Gastrocnemius medialis (tissue), 4 donors: ENCODE measurements around the gene CD248.

Experiments used
- CTCF ChIP-seq, 5 experiments: fragments of 450-650 bp in 3 of 5; fragments of 200-600 bp in 2 of 5; sonication (generic) in 2 of 5; IDR thresholded peaks in 4 of 5; conservative IDR thresholded peaks in 1 of 5; 1 replicate in 4 of 5; 2 replicates in 1 of 5; pipeline ENCODE4 v1.5.1; 2016 to 2019; ENCODE audit warnings: antibody characterized with exemption in 5 of 5, mild to moderate bottlenecking in 3 of 5, moderate library complexity in 3 of 5
- POLR2A ChIP-seq, 2 donors: fragments of 450-650 bp; IDR thresholded peaks; one replicate each; pipeline ENCODE4 v1.6.1; 2017; ENCODE audit warnings: antibody characterized with exemption in 2 of 2, mild to moderate bottlenecking in 2 of 2, moderate library complexity in 2 of 2

GRCh38 chr11:66287889-66288670 is 28.8 kb downstream of the CD248 start:
- TF ChIP-seq CTCF (IDR thresholded peaks at IDR 0.05 in 4 of 5, conservative IDR thresholded peaks at IDR 0.05 in 1 of 5) (no peak), POLR2A (IDR thresholded peaks at IDR 0.05) (no peak)
